ENCODE results near the gene PFN2.

GRCh38 chr3:149936812-149937230, 33.9 kb downstream of the PFN2 start:
- TF ChIP-seq YY1 (IDR thresholded peaks at IDR 0.05; ENCODE audit: insufficient read depth, insufficient read length): no peak
- TF ChIP-seq ZNF274 (IDR thresholded peaks at IDR 0.05; ENCODE audit: low read depth, low read length): no peak
- no peak for TF ChIP-seq SUZ12 (IDR thresholded peaks at IDR 0.05; ENCODE audit: extremely low read depth, insufficient read depth, insufficient read length)

Data from NT2/D1 (cell line).